ENCODE data around the gene PAGR1. TPM values are rescaled to one million over a fixed set of nuclear protein-coding genes. Genes with fewer than 3 reads are reported as not detected.

Gene PAGR1
- total and polyA plus RNA-seq, 2 of the 13 experiments (the other 11 are each of a cell fraction or from before 2014, with no cell fraction given), result 9.8 to 66.4 TPM

GRCh38 chr16:29811170-29811895, 4.6 kb upstream of the PAGR1 start (continued):
- no peak for TF ChIP-seq KIAA2018 (CRISPR knock-in tag; IDR thresholded peaks at IDR 0.05; ENCODE audit: borderline replicate concordance)
- peak; percentile 43; the same call in 1 of the 2 replicates for TF ChIP-seq ZNF160 (CRISPR knock-in tag; IDR thresholded peaks at IDR 0.05)
- no peak for TF ChIP-seq PBX3 (CRISPR knock-in tag; IDR thresholded peaks at IDR 0.05; ENCODE audit: borderline replicate concordance)
- 0 out of 2 replicates have a peak, but pooled peaks have one; percentile 66 for TF ChIP-seq HMG20B (CRISPR knock-in tag; conservative IDR thresholded peaks at IDR 0.05)
- no peak for TF ChIP-seq ZNF713 (CRISPR knock-in tag; IDR thresholded peaks at IDR 0.05)
- TF ChIP-seq HNRNPK (IDR thresholded peaks at IDR 0.05; ENCODE audit: low read depth, low read length, poor library complexity, severe bottlenecking), result no peak
- TF ChIP-seq CENPX (CRISPR knock-in tag; IDR thresholded peaks at IDR 0.05), result no peak
- TF ChIP-seq JUND (CRISPR knock-in tag; IDR thresholded peaks at IDR 0.05), result no peak
- 0 out of 2 replicates have a peak, but pooled peaks have one; percentile 60 for TF ChIP-seq ZNF773 (CRISPR knock-in tag; IDR thresholded peaks at IDR 0.05; ENCODE audit: borderline replicate concordance)
- TF ChIP-seq ATM (IDR thresholded peaks at IDR 0.05; ENCODE audit: borderline replicate concordance), result no peak
- 0 out of 2 replicates have a peak, but pooled peaks have one; percentile 50 for TF ChIP-seq ZNF263 (CRISPR knock-in tag; IDR thresholded peaks at IDR 0.05)
- TF ChIP-seq ZNF879 (CRISPR knock-in tag; IDR thresholded peaks at IDR 0.05), result no peak
- TF ChIP-seq DZIP1 (CRISPR knock-in tag; IDR thresholded peaks at IDR 0.05), result no peak

Measured in HepG2 (cell line).